BJ (cell line): ENCODE measurements around the gene EXD3. TPM values are rescaled to one million over a fixed set of nuclear protein-coding genes. Genes with fewer than 3 reads are reported as not detected.
A peak's percentile ranks its signal among the peaks of the same experiment; 100 is the strongest.

Experiments used
- CTCF ChIA-PET: fragments of 350-600 bp; formaldehyde crosslinking; extraction: SDS; loops from one replicate; lab custom pipeline; 2021; ENCODE audit warnings: antibody characterized with exemption, inconsistent platforms; lab: Yijun Ruan, JAX
- POLR2A ChIA-PET: fragments of 300-600 bp; sonication (Branson Sonifier 250); formaldehyde crosslinking; extraction: SDS; loops from one replicate; lab custom pipeline; 2021; ENCODE audit warnings: antibody characterized with exemption; lab: Charles Lee
- DNase-seq: peaks from one replicate; pipeline ENCODE4 v3.0.0-alpha.2; 2011; ENCODE audit warnings: low read depth
- H3K27me3 ChIP-seq: 2 replicates; pipeline ENCODE4 v1.6.0; 2011; ENCODE audit warnings: low read length; ENCODE audit not compliant: control insufficient read depth, insufficient read depth
- H3K36me3 ChIP-seq: 2 replicates; pipeline ENCODE4 v1.5.1; 2011; ENCODE audit warnings: low read length; ENCODE audit not compliant: control insufficient read depth, insufficient read depth
- H3K4me3 ChIP-seq: 2 replicates; pipeline ENCODE4 v1.5.1; 2011; ENCODE audit warnings: low read depth, mild to moderate bottlenecking, control low read depth, low read length
- polyA plus RNA-seq: library from polyadenylated mRNA; depleted of rRNA; stranded (reverse); fragments of >200 nt; gene quantifications from 2 replicates; pipeline ENCODE4 v1.2.3, GENCODE V29; 2011
- TF ChIP-seq, protein P1 (sequence below): IDR thresholded peaks from 2 replicates; pipeline ENCODE4 v1.5.1; 2011; ENCODE audit warnings: low read depth, mild to moderate bottlenecking, control low read depth, inconsistent platforms, low read length, moderate library complexity; ENCODE audit not compliant: insufficient read depth

EXD3 gene
- polyA plus RNA-seq, 1 experiment, result 5.4 TPM

DNA sequence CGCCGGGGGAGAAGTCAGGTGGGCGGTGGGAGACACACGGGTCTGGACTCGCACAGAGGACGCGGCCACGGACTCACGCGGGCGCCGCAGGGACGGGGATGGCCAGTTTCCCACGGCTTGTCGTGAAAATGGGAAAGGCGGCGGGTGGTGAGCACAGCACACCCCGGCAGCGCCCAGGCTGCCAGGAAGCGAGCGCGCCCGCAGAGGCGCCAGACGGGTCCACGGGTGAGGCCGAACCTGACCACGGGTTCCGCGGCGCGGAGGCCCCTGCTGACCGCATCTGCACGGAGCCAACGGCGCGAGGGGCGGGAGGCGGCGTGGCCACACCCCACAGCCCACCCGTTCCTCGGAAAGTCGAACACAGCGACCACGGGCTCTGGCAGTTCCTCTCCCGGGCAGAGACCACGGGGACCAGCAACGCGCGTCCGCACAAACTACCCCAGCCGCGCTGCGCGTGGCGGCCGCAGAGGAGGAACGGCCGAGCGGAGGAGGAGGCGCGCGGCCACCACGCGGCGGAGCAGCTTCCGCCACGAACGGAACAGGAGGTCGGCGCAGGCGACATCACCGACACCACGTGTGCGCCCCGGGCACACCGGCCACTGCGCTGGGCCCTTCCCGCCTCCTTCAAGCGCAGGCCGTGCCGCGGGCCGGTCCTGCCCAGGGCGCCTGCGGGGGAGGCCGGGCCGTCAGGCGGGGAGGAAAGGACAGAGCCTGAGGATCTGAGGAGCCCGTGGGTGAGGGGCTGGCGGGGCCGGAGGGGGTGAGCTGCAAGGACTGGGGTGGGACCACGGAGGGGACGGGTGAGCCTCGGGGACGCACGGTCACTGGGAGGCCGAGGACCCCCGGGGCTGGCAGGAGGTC, 5.6 kb downstream of the EXD3 start:
- Histone ChIP-seq H3K4me3 (peak overlapping the region; percentile 36), H3K27me3 (no peaks in the 10 kb centered on the region), H3K36me3 (no peaks in the 10 kb centered on the region)
- POLR2A ChIA-PET, result no interaction called here
- TF ChIP-seq, protein P1, sequence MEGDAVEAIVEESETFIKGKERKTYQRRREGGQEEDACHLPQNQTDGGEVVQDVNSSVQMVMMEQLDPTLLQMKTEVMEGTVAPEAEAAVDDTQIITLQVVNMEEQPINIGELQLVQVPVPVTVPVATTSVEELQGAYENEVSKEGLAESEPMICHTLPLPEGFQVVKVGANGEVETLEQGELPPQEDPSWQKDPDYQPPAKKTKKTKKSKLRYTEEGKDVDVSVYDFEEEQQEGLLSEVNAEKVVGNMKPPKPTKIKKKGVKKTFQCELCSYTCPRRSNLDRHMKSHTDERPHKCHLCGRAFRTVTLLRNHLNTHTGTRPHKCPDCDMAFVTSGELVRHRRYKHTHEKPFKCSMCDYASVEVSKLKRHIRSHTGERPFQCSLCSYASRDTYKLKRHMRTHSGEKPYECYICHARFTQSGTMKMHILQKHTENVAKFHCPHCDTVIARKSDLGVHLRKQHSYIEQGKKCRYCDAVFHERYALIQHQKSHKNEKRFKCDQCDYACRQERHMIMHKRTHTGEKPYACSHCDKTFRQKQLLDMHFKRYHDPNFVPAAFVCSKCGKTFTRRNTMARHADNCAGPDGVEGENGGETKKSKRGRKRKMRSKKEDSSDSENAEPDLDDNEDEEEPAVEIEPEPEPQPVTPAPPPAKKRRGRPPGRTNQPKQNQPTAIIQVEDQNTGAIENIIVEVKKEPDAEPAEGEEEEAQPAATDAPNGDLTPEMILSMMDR, result no peak
- CTCF ChIA-PET, result no interaction called here
- DNase-seq, result no peak

DNA sequence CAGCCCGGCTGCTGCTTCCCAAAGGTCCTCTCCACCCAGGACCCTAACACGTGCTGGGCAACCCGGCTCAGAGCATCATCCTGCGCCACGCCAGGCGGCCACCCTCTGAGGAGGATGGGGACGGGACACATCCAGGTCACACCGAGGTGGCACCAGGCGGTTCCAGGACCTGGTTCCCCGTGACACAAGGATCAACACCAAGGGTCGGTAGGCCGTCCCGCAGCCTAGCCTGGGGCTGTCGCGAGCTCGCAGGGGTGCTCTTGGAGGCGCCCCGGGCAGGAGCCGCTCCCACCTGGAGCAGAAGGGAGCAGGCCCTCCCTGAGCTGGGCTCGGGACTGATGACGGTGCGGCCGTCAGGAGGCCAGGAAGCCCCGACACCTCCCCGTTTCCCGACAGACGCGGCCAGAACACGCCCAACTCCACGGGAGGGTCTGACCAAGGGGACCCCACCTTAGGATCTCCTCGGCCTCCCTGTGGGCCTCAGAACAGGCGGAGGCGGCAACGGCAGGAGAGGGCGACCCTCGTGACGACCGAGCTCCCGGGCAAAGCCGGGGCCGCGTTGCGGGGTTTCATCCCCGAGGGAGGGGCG, 6.3 kb downstream of the EXD3 start:
- DNase-seq, result no peak
- Histone ChIP-seq H3K4me3 (no peak overlapping the region), H3K36me3 (no peaks in the 10 kb centered on the region), H3K27me3 (no peaks in the 10 kb centered on the region)
- ChIA-PET CTCF (no interaction called here), POLR2A (no interaction called here)
- TF ChIP-seq, protein P1, result no peak

DNA sequence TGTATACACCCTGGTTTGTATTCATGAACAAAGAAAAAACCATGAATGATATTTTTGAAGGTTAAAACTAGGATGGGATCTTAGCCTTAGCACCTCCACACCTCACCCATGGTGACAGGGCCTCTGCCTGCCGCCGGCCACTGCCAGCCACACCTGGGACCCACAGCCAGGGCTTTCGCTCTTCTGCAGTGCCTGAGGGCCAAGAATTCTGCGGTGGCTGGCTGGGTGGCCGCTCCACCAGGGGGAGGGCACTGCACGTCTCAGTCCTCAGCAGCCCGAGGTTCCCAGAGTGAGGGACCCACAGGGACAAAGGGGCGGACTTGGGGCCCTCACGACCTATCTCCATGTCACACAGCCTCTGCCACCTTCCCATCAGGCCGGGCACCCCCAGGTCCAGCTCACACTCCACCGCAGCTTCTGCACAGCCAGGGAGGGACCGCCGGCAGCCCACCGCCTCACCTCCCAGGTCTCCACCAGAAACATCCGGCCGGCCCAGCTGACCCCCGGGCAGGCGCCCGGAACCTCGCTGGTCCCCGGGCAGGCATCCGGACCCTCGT, 6.9 kb downstream of the EXD3 start:
- CTCF ChIA-PET, result interaction anchor here (2.6 kb wide), 1 partner anchor 7 kb away, joined by 12 read pairs; the partner anchor contains the start of genes EXD3 and NOXA1

DNA sequence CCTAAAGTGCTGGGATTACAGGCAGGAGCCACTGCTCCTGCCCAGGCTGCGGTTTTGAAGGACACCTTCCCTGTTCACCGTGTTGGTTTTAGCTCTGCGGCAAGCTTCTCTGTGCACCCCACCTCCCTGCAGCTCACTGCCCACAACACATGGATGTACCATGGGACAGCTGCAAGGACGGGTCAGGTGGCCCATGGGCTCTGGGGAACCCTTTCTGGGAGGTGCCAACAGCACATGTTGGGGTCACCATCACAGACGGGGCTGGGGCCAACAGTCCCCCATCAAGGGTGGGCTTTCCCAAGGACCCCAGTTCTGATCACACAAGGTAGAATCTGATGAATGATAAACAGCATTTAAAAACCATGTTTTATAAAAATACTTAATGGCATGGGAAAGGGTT, 7.5 kb downstream of the EXD3 start:
- Histone ChIP-seq H3K4me3 (no peak overlapping the region), H3K27me3 (no peaks in the 10 kb centered on the region), H3K36me3 (no peaks in the 10 kb centered on the region)
- no peak for DNase-seq
- TF ChIP-seq, protein P1, result no peak
- ChIA-PET POLR2A (no interaction called here), CTCF (interaction anchor here (2.6 kb wide), 1 partner anchor 8 kb away, joined by 12 read pairs; the partner anchor contains the start of genes EXD3 and NOXA1)

More for the DNA sequence above, 6.9 kb downstream of the EXD3 start:
- Histone ChIP-seq H3K27me3 (no peaks in the 10 kb centered on the region), H3K4me3 (no peak overlapping the region), H3K36me3 (no peaks in the 10 kb centered on the region)
- TF ChIP-seq, protein P1, result no peak
- POLR2A ChIA-PET, result no interaction called here
- no peak for DNase-seq

DNA sequence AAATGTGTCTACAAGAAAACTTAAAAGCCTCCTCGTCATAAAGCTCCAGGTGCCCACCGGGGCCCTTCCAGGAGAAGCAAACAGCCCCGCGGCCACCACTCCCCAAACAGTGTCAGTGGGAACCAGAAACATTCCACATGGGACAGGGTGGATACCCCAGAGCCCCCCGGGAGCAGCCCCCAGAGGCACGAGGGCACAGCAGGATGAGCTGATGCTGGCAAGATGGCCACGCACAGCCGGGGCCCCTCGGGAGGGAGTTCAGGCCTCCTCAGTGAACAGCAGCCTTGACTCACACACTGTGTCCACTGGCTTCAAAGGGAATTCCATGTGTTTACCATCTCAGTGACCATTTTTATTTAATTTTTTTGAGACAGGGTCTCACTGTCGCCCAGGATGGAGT, 10.5 kb downstream of the EXD3 start:
- DNase-seq, result no peak
- CTCF ChIA-PET, result interaction anchor here (1.3 to 2.1 kb wide), 3 partner anchors 10 to 33 kb away, joined by 3 to 9 read pairs (median 3); partner anchors contain the start of gene EXD3
- TF ChIP-seq, protein P1, result no peak
- Histone ChIP-seq H3K36me3 (no peaks in the 10 kb centered on the region), H3K4me3 (no peak overlapping the region), H3K27me3 (no peaks in the 10 kb centered on the region)
- POLR2A ChIA-PET, result no interaction called here
